Mucosa of gallbladder (tissue), 1 donor: Measurements from ENCODE around the gene CALML3. TPM values are rescaled to one million over a fixed set of nuclear protein-coding genes. Genes with fewer than 3 reads are reported as not detected.
"Not testable (repeated sequence)": the region's sequence is repeated elsewhere in the genome, so short reads cannot be mapped to it uniquely, and the experiment has no call there.

Experiments used
- DNase-seq: peaks from one replicate; pipeline ENCODE4 v3.0.0-alpha.2; 2020; ENCODE audit warnings: low spot score
- total RNA-seq: library from RNA; stranded (reverse); gene quantifications from one replicate; pipeline ENCODE4 v1.2.1, GENCODE V29; 2021
- donor health status: DM: no; HTN: no; CAD: no.

CALML3 gene
- total RNA-seq = not detected

- DNase-seq = no peak
Measured at GRCh38 chr10:5524641-5525560, at the start of gene CALML3. Gene CALML3 (plus strand): TSS chr10:5524961. CDS start chr10:5525086, 125 bp downstream.

GRCh38 chr10:5475088-5475487 is 49.7 kb upstream of the CALML3 start:
- DNase-seq = not testable (repeated sequence)

GRCh38 chr10:5475974-5476807 is 48.6 kb upstream of the CALML3 start:
- not testable (repeated sequence) for DNase-seq

GRCh38 chr10:5476918-5477525 is 47.7 kb upstream of the CALML3 start:
- no peak for DNase-seq

- DNase-seq = no peak
Measured at GRCh38 chr10:5477948-5478693, 46.6 kb upstream of the CALML3 start.

- no peak for DNase-seq
Measured at GRCh38 chr10:5478694-5479305, 46.0 kb upstream of the CALML3 start.

- DNase-seq = no peak
Measured at GRCh38 chr10:5479481-5480161, 45.1 kb upstream of the CALML3 start.

- no peak for DNase-seq
Measured at GRCh38 chr10:5480162-5480941, 44.4 kb upstream of the CALML3 start.

GRCh38 chr10:5481121-5481520 is 43.6 kb upstream of the CALML3 start:
- no peak for DNase-seq

GRCh38 chr10:5482016-5482415 is 42.7 kb upstream of the CALML3 start:
- no peak for DNase-seq

GRCh38 chr10:5484205-5484604 is 40.6 kb upstream of the CALML3 start:
- no peak for DNase-seq

- no peak for DNase-seq
Measured at GRCh38 chr10:5485290-5485689, 39.5 kb upstream of the CALML3 start.

- DNase-seq = no peak
Measured at GRCh38 chr10:5485948-5486852, 38.6 kb upstream of the CALML3 start.

- DNase-seq = no peak
Measured at GRCh38 chr10:5486853-5487235, 37.9 kb upstream of the CALML3 start.

GRCh38 chr10:5488272-5489161 is 36.2 kb upstream of the CALML3 start:
- peak; percentile 88 for DNase-seq

GRCh38 chr10:5490032-5490431 is 34.7 kb upstream of the CALML3 start:
- no peak for DNase-seq

GRCh38 chr10:5490698-5491464 is 33.9 kb upstream of the CALML3 start:
- no peak for DNase-seq
